ENCODE measurements around the gene GLYATL3.
A peak's percentile ranks its signal among the peaks of the same experiment; 100 is the strongest.

GRCh38 chr6:49570474-49571079 is 70.9 kb downstream of the GLYATL3 start:
- TF ChIP-seq POLR2A (IDR thresholded peaks at IDR 0.05): no peak
- peak in 1 of 5 experiments; percentile 9 for TF ChIP-seq CTCF (IDR thresholded peaks at IDR 0.05 in 4 of 5, conservative IDR thresholded peaks at IDR 0.05 in 1 of 5)
